Bronchial smooth muscle cell (primary cell): ENCODE measurements around the gene ATP12A. TPM values are rescaled to one million over a fixed set of nuclear protein-coding genes. Genes with fewer than 3 reads are reported as not detected.

ENCODE experiments used
- total RNA-seq: library from RNA; depleted of rRNA; stranded (reverse); fragments of >200 nt; gene quantifications from 2 replicates; pipeline ENCODE4 v1.2.1, GENCODE V29; 2014

Gene ATP12A
- under 0.01 TPM in 1 of 2 replicates, not detected in the other for total RNA-seq

GRCh38 chr13:24680258-24680920 is at the start of gene ATP12A:
ATP12A (plus strand) TSS chr13:24680408; CDS start chr13:24680744, 336 bp downstream.

Other genes starting within 250 kb of the ATP12A start
- gene PARP4, start 167.6 kb upstream of the ATP12A start, total RNA-seq: 39.8 and 41.0 TPM in 2 replicates
- not detected in 2 replicates for gene RNF17, start 83.8 kb downstream of the ATP12A start, total RNA-seq